ENCODE data around the gene EGLN3. TPM values are rescaled to one million over a fixed set of nuclear protein-coding genes. Genes with fewer than 3 reads are reported as not detected.

EGLN3 gene
- total and polyA plus RNA-seq, 2 of the 13 experiments (the other 11 are each of a cell fraction or from before 2014, with no cell fraction given), result 0.18 to 27.3 TPM

DNA sequence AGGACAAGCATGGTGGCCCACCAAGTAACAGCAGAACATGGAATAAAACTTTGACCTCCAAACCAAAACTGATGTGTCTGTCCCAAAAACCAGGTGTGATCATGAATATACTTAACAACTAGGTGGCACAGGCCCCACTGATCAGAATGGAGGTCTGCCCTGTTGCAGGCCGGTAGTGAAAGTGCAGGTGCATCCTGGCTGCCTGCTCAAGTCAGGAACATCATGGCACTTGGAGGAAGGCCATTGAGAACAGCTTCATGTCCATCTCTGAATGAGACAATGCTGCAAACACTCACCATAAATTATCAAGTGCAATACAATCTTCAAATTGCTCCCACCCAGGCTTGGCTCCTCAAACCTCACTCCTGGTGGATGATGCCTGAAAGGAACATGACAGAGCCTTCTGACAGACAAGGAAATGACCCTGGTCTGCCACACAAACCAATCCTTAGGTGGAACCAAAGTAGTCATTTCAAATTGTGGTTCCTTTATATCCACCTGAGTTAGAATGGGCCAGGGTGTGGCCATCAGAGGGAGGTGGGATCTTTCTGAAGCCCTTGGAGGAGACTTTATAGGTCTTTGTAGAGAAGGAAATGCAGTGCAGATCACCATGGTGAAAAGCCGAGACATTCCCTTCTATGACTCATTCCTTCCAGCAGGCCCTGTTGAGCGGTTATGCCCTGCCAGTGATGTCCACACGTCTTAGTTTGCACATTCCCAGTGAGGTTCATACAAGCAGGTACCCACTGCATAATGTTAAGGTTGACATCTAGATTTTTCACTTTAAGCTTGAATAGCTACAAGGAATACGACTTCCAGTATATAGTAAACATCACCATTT is 36.0 kb downstream of the EGLN3 start:
- H3K36me3 ChIP-seq (replicated peaks in 1 of 2; ENCODE audit: control insufficient read depth in 1 of 2, insufficient read depth in 2 of 2, low read length in 2 of 2), result no peaks in the 10 kb centered on the region
- H3K4me2 ChIP-seq (ENCODE audit: low read depth, low read length), result no peak overlapping the region
- H4K20me1 ChIP-seq (ENCODE audit: insufficient read depth, low read length), result no peaks in the 10 kb centered on the region
- in situ Hi-C loops (cut with HindIII; ENCODE audit: extremely low pct_ligation_motif_present, low pct_unique_long_range_greater_than_20kb) (no loop called here), intact Hi-C loops (cut with micrococcal nuclease; ENCODE audit: unreplicated experiment) (no loop called here)
- CTCF ChIA-PET (ENCODE audit: low intra/inter-chr PET ratio, low total read pairs), result no interaction called here
- POLR2A ChIA-PET, result no interaction called here
- no peaks in the 10 kb centered on the region for H3K79me2 ChIP-seq (ENCODE audit: insufficient read depth, low read length)
- 35% methylated on average over 5 of the region's 5 CpGs for WGBS (ENCODE audit: low lambda C conversion rate)
- no peaks in the 10 kb centered on the region for H3K27me3 ChIP-seq (ENCODE audit: control insufficient read depth in 1 of 2, insufficient read depth in 2 of 2, low read length in 2 of 2)
- no peak overlapping the region for H3K9ac ChIP-seq (ENCODE audit: insufficient read depth, low read depth, low read length)
- H3K9me3 ChIP-seq (ENCODE audit: low read length), result no peaks in the 10 kb centered on the region
- BruUV-seq (replicated peaks), result no TSS peak
- peaks cover 21% of the 10 kb centered on the region for H3K4me1 ChIP-seq (ENCODE audit: insufficient read depth, low read length)
- FAIRE-seq, result no peak
- H3K4me3 ChIP-seq (replicated peaks in 1 of 3; ENCODE audit: insufficient read depth in 1 of 3, low read depth in 2 of 3, low read length in 3 of 3), result no peak overlapping the region
- no peak overlapping the region for H3K27ac ChIP-seq (ENCODE audit: extremely low read length, insufficient read depth, low read length)
- no peak for DNase-seq (ENCODE audit: low spot score)
- no peak overlapping the region for H2AFZ ChIP-seq (ENCODE audit: low read length)
- peak; percentile 41 for ATAC-seq
- no peak for TF ChIP-seq ATF7-NPFF (CRISPR knock-in tag; IDR thresholded peaks at IDR 0.05; ENCODE audit: low read depth)
- no peak for TF ChIP-seq NPAS2 (CRISPR knock-in tag; IDR thresholded peaks at IDR 0.05; ENCODE audit: borderline replicate concordance)
- no peak for TF ChIP-seq ZNF549 (CRISPR knock-in tag; IDR thresholded peaks at IDR 0.05)
- TF ChIP-seq ZNF383 (CRISPR knock-in tag; IDR thresholded peaks at IDR 0.05; ENCODE audit: borderline replicate concordance), result no peak
- no peak for TF ChIP-seq SRSF4 (IDR thresholded peaks at IDR 0.05; ENCODE audit: low read depth, low read length, poor library complexity, severe bottlenecking)
- no peak for TF ChIP-seq ZSCAN22 (CRISPR knock-in tag; IDR thresholded peaks at IDR 0.05)
- no peak for TF ChIP-seq WIZ (CRISPR knock-in tag; IDR thresholded peaks at IDR 0.05)
- TF ChIP-seq, protein P1, sequence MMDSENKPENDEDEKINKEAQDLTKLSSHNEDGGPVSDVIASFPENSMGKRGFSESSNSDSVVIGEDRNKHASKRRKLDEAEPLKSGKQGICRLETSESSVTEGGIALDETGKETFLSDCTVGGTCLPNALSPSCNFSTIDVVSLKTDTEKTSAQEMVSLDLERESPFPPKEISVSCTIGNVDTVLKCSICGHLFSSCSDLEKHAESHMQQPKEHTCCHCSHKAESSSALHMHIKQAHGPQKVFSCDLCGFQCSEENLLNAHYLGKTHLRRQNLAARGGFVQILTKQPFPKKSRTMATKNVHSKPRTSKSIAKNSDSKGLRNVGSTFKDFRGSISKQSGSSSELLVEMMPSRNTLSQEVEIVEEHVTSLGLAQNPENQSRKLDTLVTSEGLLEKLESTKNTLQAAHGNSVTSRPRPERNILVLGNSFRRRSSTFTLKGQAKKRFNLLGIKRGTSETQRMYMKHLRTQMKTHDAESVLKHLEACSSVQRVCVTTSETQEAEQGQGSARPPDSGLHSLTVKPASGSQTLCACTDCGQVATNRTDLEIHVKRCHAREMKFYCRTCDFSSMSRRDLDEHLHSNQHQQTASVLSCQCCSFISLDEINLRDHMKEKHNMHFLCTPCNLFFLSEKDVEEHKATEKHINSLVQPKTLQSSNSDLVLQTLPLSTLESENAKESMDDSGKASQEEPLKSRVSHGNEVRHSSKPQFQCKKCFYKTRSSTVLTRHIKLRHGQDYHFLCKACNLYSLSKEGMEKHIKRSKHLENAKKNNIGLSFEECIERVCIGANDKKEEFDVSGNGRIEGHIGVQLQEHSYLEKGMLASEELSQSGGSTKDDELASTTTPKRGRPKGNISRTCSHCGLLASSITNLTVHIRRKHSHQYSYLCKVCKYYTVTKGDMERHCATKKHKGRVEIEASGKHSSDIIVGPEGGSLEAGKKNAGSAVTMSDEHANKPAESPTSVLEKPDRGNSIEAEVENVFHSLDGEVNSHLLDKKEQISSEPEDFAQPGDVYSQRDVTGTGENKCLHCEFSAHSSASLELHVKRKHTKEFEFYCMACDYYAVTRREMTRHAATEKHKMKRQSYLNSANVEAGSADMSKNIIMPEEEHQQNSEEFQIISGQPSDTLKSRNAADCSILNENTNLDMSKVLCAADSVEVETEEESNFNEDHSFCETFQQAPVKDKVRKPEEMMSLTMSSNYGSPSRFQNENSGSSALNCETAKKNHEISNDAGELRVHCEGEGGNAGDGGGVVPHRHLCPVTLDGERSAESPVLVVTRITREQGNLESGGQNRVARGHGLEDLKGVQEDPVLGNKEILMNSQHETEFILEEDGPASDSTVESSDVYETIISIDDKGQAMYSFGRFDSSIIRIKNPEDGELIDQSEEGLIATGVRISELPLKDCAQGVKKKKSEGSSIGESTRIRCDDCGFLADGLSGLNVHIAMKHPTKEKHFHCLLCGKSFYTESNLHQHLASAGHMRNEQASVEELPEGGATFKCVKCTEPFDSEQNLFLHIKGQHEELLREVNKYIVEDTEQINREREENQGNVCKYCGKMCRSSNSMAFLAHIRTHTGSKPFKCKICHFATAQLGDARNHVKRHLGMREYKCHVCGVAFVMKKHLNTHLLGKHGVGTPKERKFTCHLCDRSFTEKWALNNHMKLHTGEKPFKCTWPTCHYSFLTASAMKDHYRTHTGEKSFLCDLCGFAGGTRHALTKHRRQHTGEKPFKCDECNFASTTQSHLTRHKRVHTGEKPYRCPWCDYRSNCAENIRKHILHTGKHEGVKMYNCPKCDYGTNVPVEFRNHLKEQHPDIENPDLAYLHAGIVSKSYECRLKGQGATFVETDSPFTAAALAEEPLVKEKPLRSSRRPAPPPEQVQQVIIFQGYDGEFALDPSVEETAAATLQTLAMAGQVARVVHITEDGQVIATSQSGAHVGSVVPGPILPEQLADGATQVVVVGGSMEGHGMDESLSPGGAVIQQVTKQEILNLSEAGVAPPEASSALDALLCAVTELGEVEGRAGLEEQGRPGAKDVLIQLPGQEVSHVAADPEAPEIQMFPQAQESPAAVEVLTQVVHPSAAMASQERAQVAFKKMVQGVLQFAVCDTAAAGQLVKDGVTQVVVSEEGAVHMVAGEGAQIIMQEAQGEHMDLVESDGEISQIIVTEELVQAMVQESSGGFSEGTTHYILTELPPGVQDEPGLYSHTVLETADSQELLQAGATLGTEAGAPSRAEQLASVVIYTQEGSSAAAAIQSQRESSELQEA (CRISPR knock-in tag; IDR thresholded peaks at IDR 0.05; ENCODE audit: not compliant biosample characterization), result no peak
- TF ChIP-seq ZNF552 (CRISPR knock-in tag; IDR thresholded peaks at IDR 0.05; ENCODE audit: borderline replicate concordance), result no peak
- TF ChIP-seq, protein P2, sequence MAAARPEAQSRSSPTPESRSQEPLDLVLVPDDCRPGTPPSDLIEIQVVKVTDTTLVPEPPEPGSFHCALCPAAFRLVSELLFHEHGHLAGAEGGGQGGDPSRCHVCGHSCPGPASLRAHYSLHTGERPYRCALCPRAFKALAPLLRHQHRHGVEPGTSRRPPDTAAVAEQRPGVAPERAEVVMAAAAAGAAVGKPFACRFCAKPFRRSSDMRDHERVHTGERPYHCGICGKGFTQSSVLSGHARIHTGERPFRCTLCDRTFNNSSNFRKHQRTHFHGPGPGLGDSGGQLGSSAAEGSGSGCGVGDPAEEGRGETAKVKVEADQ (CRISPR knock-in tag; IDR thresholded peaks at IDR 0.05; ENCODE audit: borderline replicate concordance), result no peak
- TF ChIP-seq ELF3 (CRISPR knock-in tag; IDR thresholded peaks at IDR 0.05), result no peak
- TF ChIP-seq CCDC6 (CRISPR knock-in tag; IDR thresholded peaks at IDR 0.05), result no peak
- no peak for TF ChIP-seq MEF2D (CRISPR knock-in tag; IDR thresholded peaks at IDR 0.05)
- TF ChIP-seq, protein P3, sequence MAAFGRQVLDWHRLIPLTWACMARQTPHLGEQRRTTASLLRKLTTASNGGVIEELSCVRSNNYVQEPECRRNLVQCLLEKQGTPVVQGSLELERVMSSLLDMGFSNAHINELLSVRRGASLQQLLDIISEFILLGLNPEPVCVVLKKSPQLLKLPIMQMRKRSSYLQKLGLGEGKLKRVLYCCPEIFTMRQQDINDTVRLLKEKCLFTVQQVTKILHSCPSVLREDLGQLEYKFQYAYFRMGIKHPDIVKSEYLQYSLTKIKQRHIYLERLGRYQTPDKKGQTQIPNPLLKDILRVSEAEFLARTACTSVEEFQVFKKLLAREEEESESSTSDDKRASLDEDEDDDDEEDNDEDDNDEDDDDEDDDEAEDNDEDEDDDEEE (CRISPR knock-in tag; IDR thresholded peaks at IDR 0.05), result 0 out of 2 replicates have a peak, but pooled peaks have one; percentile 63
